T-helper 1 cell treated with Interleukin-12 subunit alpha and Interleukin-12 subunit beta and Interleukin-4 antibody, amounts not matched to agents 30 ng/mL and 1 ng/mL, for 36 hours (primary cell): ENCODE measurements around the gene BTAF1. TPM values are rescaled to one million over a fixed set of nuclear protein-coding genes. Genes with fewer than 3 reads are reported as not detected.

Experiments
- intact Hi-C: fragments of 100-400 bp; cut with micrococcal nuclease; formaldehyde crosslinking; loops from one replicate; pipeline ENCODE4 v1.15.1; 2024
- total RNA-seq: library from RNA; stranded (reverse); gene quantifications from 2 replicates; pipeline ENCODE4 v1.2.3, GENCODE V29; 2022

Gene BTAF1
- total RNA-seq, 1 donor from 2014 or later: 52.2 TPM

GRCh38 chr10:92042541-92042940 lies 119.0 kb downstream of the BTAF1 start:
- intact Hi-C loops: no loop called here

- intact Hi-C loops: no loop called here
Measured at GRCh38 chr10:92045641-92046106, 122.1 kb downstream of the BTAF1 start.

GRCh38 chr10:92047215-92047614 lies 123.6 kb downstream of the BTAF1 start:
- intact Hi-C loops: no loop called here

GRCh38 chr10:92052088-92052487 lies 128.5 kb downstream of the BTAF1 start:
- intact Hi-C loops: no loop called here

- intact Hi-C loops: no loop called here
Measured at GRCh38 chr10:92052741-92053140, 129.2 kb downstream of the BTAF1 start.

- intact Hi-C loops: no loop called here
Measured at GRCh38 chr10:92054807-92055206, 131.2 kb downstream of the BTAF1 start.

GRCh38 chr10:92062273-92062672 lies 138.7 kb downstream of the BTAF1 start:
- intact Hi-C loops: no loop called here

GRCh38 chr10:92064506-92064905 lies 140.9 kb downstream of the BTAF1 start:
- intact Hi-C loops: no loop called here

GRCh38 chr10:92066386-92066785 lies 142.8 kb downstream of the BTAF1 start:
- intact Hi-C loops: no loop called here

GRCh38 chr10:92068900-92069299 lies 145.3 kb downstream of the BTAF1 start:
- intact Hi-C loops: no loop called here

- intact Hi-C loops: no loop called here
Measured at GRCh38 chr10:92074126-92074887, 150.7 kb downstream of the BTAF1 start.

GRCh38 chr10:92075829-92076228 lies 152.3 kb downstream of the BTAF1 start:
- intact Hi-C loops: no loop called here

- intact Hi-C loops: no loop called here
Measured at GRCh38 chr10:92076722-92077121, 153.2 kb downstream of the BTAF1 start.

GRCh38 chr10:92079003-92079402 lies 155.4 kb downstream of the BTAF1 start:
- intact Hi-C loops: no loop called here

Other genes starting within 250 kb of the BTAF1 start
- 34.7 and 35.4 TPM in 2 replicates for gene TNKS2, start 125.3 kb upstream of the BTAF1 start, total RNA-seq
- 1.3 and 1.7 TPM in 2 replicates for gene FGFBP3, start 14.3 kb upstream of the BTAF1 start, total RNA-seq